GM19035 (cell line): Measurements from ENCODE around the gene CREB5.
A peak's percentile ranks its signal among the peaks of the same experiment; 100 is the strongest.
"Not testable (repeated sequence)": the region's sequence is repeated elsewhere in the genome, so short reads cannot be mapped to it uniquely, and the experiment has no call there.

Source experiments
- ATAC-seq: cut with Tn5 transposase; IDR thresholded peaks from one replicate; pipeline ENCODE4 v1.9.1; 2021; ENCODE audit not compliant: unreplicated experiment

The CREB5 gene, protein sequence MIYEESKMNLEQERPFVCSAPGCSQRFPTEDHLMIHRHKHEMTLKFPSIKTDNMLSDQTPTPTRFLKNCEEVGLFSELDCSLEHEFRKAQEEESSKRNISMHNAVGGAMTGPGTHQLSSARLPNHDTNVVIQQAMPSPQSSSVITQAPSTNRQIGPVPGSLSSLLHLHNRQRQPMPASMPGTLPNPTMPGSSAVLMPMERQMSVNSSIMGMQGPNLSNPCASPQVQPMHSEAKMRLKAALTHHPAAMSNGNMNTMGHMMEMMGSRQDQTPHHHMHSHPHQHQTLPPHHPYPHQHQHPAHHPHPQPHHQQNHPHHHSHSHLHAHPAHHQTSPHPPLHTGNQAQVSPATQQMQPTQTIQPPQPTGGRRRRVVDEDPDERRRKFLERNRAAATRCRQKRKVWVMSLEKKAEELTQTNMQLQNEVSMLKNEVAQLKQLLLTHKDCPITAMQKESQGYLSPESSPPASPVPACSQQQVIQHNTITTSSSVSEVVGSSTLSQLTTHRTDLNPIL

DNA sequence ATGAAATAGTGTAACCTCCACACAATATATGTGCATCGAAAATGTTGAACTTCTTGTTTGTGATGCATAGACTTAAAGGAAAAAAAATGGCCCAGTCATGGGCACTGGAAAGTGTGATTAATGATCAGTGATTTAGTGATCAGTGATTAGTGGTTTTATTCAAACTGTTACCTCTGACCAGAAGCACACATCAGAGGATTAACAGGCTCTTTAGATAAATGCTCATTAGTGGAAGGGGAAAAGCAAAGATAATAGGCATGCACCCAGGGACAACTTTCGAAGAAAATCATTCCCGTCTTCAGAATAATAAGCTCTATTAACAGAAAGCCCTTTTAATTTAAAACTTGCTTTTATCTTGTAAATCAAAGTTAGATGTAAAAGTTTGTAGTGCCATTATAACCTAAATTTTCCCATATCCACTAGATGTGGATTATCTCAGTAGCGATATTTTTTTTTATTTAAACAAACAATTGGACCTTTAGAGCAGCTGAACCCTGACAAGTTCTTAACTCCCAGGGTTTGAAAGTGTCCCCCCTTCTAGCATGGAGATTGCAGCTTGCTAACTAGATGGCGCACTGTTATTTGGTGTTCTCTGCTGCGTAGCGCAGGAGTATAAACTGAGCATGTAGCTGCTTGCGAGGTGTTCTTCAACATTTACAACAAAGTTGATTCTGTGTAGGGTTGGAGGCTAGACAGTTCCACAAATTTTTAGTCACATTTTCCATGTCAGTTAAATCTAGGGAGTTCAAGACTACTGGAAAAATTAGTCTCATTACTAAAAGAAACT lies at the start of gene CREB5:
TSS of gene CREB5 (plus strand) at position 643 of the 787 bp plus-strand sequence. CDS start 397 bp downstream, outside the sequence.
- no peak for ATAC-seq

DNA sequence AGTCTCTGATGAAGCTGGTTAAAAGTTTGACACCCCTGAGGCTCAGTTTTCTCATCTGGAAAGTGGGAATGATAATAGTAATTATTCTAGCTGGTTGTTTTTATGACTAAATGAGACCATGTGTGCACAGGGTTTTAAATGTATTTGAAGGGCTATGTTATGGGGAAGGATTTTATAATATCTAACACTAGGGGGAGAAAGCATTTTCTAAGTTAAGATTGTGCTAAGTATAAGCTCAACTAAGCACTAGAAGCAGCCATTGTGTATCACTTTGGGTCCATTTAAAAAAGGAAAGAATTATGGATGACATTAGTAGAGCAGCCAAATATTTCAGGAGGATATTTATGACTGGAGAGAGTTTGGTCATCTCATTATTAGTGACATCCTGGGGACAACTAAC lies 49.5 kb upstream of the CREB5 start:
- ATAC-seq = no peak

DNA sequence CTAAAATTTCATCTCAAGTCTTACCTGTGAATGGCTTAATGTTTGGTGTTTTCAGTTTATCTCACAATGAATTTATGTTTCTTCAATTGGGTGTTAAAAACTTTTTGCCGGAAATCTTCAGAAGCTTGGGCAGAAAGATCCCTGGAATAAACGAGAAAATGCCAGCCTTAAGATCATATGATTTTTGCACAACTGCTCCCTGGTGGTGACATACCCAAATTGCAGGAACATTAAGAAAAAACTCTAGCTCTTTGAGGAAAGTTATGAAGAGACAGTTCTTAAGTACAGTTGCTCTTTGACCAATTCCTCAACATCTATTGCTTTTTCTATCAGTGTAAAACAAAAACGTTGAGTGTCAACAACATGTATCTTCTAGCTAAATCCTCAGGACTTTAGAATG lies 48.2 kb upstream of the CREB5 start:
- no peak for ATAC-seq

DNA sequence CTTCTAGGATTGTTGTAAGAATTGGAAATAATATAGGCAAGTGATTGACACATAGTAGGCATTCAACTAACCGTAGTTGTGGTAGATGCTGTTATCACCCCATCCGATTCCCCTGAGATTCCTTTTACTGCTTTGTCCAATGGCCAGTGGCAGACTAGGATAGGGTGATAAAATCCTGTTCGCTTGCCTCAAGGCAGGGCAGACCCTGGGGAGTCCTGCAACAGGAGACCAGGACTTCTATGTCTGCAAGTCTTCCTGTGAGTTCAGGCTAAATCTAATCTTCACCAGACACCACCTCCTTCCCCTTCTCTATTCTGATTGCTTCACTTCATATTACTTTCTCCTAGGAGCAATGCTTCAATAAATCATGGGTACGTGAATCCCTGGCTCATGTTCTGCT lies 42.8 kb upstream of the CREB5 start:
- no peak for ATAC-seq

DNA sequence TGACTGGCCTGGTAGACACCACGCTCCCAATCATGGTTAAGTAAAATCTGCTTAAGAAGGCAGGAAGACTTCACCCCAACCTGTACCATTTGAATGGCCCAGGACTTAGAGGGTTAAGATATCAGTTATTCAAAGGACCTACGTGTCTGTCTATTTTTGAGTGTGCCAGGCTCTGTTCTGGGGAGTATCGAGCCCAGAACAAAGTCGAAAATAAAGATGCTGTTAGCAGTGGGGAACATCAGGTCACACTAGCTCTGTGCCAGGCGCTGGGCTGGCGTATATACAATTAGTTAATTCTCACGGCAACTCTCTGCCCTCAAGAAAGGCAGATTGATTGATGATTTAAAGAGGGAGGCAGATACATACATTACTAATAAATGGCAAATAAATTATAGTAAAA lies 40.5 kb upstream of the CREB5 start:
- ATAC-seq = no peak

DNA sequence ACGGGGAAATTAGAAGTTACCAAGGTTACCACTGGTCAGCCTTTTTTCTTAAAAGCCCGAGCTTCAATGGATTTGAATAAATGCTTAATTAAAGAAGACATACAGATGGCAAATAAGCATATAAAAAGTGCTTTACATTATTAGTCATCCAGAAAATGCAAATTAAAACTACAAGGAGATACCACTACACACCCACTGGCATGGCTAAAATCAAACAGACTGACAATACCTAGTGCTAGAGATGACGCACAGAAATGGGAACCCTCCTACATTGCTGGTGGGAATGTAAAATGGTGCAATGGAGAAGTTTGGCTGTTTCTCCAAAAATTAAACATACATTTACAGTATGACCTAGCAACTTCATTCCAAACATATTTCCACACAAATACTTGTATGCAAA lies 38.3 kb upstream of the CREB5 start:
- ATAC-seq = no peak

DNA sequence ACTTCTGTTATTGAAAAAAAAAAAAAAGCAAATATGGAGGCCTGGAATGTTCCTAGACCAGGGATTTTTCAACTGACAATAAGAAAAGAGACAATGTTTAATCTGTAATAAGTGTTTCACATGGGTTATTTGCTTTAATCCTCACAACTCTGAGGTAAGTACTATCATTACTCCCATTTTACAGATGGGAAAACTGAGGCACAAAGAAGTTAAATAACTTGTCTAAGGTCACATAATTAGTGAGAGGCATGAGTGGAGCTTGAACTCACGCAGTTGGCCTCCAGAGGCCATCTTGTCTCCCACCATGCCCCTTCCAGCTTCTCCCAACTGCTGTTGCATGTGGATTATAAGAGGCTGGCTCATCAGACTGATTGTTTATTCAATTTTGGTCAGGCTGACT lies 36.6 kb upstream of the CREB5 start:
- no peak for ATAC-seq

DNA sequence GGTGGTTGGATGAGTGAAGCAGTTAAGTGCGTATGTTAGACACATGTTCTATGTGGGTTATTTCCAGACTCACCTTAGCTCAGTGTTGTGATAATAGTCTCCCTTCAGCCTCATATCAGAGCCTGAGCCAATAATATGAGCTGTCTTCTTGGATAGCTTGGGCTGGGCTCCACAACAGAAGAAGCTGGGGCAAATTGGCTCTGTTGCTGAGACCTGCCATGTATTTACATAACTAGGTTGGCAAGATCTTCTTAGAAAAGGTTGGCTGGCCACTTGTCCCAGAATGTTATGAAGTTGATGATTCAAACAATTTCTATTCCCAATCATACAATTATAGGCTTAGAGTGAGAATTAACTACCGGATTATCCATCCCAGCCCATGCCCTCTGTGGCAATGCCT lies 35.7 kb upstream of the CREB5 start:
- ATAC-seq = no peak

DNA sequence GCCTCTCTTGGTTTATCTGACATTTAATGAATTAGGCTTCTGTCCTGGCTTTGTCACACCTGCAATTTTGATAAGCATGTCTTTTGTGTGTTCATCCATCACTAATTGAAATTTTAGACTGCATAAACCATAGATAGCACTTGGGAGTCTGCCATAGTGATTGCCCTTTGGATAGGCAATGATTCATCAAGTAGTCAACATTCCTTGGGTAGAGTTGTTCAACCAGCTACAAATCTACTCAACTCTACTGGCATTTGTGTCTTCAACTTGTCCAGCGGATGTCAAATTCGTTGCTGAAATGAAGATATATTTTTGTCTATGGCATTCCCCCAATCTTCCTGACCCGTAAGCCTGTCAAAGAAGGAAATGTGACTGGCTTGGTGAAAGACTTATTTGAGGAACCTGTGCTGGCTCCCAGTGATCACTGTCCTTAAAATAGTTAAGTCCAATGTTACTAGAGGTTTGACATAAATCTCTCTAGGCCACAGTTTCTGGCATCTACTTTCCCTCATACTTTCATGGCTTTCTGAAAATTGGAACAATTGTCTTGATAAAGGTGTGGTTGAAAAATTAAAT lies 33.7 kb upstream of the CREB5 start:
- ATAC-seq = no peak

DNA sequence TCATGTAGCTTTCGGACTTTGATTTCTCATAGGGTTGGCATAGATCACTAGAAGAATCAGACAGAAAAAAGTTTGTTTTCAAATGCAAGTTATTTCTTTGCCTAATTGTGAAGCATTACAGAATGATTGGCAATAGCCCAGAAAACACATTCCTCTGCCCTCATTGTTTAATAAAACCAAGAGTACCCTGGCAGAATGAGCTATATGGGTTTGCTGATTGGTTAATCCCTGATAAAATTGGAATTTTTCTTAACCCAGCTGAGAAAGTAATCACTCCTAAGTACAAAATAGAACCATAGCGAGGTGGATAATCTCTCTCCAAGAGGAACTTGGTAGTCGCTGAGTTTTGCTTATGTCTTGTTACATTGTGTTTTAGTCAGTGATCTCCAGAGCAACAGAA lies 30.9 kb upstream of the CREB5 start:
- no peak for ATAC-seq

DNA sequence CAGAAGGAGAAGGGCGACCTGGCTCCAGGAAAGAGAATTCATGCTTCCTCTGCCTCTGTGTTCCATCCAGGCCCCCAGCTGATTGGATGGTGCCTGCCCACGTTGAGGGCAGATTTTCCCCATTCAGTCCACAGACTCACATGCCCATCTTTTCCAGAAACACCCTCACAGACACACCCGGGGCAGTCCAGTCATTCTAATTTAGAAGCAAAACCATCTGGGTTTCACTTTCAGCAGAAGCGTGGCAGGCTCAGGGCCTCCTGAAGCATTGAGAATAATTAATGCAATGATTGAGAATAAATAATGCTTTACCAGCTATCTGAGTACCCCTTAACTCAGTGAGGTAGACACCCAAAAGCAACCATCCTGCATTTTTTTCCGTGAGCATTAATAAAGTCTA lies 30.2 kb upstream of the CREB5 start:
- no peak for ATAC-seq

DNA sequence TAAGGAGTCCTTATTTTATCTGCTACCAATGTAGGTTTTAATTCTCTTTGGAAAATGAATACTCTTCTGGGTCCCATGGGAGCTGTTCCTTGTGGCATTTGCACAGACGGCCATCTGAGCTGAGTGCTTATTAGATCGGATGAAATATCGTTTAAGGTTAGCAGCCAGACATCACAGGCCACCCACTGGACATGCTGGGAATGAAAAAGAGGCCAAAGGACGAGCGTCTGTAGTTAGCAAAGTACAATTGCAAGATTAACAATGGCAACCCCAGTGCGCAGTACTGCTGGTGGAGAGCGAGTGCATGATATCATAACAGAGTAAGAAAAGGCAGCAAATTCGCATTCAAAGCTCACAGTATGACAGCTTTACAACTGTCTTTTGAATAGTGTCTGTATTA lies 28.3 kb upstream of the CREB5 start:
- ATAC-seq = no peak

DNA sequence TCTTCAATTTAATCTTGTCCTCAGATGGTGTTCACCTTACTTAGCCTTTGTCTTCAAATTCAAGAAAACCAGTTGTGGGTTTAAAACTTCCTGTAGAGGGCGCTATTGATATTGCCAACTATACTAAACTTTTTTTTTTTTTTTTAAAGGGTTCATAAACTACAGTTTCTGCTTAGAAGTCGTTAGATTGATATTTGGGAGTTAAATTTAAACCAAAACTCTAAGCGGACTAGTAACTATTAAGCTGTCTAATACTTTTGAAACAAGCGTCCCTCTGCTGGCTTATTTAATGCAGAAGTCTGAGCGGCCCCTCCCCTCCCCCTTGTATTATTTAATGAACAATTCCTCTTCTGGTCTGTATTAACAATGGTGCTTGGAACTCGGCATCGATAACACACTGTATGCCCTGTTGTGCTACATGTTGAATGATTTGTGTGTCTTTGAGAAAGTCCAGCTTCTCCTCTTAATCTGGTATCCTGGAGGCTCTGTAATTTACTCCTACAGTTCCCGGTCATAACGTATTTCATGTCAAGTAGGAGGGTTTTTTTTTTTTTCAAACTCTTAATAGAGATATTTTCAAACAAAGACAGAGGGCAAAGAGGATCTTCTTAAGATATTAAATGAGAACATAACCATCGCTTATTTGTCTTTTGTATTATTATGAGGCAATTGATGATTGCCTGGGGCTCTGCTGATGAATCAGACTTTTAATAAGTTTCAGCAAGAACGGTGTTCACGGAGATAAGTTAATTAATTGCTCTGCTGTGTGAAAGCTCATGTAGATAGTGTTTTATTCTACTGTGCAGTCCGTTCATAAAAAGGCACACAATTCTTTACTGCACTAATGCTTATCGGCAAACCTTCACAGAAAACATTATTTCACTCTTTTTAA lies 22.6 kb upstream of the CREB5 start:
- peak; percentile 63 for ATAC-seq

DNA sequence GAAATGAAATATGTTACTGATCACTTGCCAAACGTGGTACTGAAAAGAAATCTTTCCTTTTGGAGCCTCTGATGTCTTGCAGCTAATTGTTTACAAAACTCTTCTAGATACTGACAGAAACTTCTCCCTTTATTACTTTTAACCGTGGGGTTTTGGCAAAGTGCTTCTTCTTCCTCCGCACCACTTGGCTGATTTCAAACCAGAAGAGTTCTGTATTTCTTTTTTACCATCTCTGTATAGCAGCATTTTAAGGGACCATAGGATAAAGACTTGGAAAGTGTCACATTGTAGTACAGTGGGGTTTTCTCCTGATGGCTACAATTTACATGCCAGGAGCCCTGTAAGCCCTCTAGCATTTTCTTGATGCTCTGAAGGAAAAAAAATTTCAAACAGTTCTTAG lies 21.9 kb upstream of the CREB5 start:
- ATAC-seq = no peak

DNA sequence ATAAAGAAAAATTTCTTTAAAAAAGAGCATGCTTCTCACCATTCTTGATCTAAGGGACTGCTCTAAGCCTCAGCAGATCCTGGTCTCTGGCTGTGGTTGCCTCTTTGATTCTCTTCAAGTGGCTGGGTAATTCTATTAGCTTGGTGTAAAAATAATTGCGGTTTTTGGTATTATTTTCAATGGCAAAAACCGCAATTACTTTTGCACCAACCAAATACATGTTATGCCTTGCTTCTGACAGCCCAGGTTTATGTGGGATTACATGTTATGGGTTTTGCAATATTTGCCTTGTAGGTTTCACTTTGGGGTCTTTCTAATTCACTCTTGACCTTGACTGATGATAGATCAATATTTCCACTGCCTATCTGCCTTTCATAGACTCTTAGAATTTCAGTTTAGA lies 20.0 kb upstream of the CREB5 start:
- ATAC-seq = no peak

DNA sequence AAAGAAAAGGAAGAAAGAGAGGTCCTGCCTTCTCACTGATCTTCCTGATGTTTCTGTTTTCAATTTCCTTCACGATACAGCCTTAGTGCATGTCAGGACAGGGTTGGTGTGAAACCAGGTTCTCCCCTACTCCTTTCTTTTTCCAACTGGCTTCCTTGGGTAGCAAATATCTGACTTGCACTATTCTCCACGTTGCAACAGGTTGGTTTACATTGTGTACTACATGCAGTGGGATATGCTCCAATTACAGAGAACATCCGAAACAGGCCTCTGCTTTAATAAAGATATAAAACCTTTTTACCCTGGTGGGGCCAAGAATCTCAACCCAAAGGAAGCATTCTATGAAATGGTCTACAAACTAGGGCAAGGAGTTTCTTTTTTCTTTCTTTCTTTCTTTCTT lies 16.9 kb upstream of the CREB5 start:
- no peak for ATAC-seq

DNA sequence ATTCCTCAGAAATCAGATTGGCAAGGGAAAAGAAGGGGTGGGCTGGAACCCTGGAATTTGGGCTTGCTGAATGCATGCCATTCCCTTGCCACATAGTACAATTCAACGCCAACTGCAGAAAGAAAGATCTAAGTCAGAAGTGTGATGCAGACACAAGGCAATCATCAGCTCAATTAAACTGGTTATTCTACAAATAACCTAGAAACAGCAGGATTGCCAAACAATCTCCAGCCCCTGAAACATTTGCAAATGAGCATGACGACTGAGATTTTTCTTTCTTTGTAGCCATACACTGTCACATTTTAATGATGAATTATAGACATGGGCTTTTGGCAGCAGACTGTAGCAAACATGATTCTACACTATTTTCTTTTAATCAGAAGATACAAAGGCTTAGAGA lies 16.5 kb upstream of the CREB5 start:
- no peak for ATAC-seq

DNA sequence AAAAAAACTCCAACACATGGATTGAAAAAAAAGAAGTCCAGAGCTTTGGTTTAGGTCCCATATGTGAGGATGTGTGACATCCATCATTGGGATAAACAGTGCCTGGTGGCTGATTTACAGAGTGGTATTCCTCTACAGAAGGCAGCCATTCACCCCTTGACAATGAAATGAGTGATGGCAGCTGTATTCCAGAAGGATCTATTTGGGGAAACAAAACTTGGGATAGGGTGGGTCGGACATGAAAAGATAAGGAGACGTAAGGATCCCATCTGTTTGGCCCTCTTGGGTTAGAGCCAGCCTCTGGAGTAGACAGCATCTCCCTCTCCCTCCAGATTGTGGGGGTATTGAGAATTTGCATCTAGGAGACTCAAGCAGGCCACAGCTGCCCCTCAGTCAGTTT lies 15.2 kb upstream of the CREB5 start:
- no peak for ATAC-seq

DNA sequence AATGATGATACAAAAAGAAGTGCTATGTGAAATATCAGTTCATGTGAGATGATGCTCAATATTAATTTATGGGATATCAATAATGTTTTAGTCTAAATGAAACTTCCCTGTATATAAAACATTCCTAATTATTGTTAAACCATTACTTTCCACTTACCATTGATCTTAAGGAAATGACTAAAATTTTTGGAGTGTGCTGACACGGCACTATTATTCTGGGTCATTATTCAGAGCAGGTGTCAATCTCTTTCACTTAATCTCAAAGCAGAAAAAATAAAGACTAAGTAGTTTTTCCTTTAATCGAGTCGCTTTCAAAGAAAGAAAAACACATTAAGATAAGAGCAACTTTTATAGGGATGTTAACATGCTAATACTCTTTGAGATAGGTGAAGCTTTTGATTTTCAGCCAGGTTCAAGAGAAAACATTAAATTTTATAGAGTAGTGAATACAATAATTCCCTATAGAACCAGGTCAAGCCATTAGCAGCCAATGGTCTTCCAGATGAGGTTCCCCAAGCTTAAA lies 11.4 kb upstream of the CREB5 start:
- no peak for ATAC-seq

DNA sequence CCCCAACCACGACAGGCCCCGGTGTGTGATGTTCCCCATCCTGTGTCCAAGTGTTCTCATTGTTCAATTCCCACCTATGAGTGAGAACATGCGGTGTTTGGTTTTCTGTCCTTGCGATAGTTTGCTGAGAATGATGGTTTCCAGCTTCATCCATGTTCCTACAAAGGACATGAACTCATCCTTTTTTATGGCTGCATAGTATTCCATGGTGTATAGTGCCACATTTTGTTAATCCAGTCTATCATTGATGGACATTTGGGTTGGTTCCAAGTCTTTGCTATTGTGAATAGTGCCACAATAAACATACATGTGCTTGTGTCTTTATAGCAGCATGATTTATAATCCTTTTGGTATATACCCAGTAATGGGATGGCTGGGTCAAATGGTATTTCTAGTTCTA lies 10.8 kb upstream of the CREB5 start:
- ATAC-seq = not testable (repeated sequence)

DNA sequence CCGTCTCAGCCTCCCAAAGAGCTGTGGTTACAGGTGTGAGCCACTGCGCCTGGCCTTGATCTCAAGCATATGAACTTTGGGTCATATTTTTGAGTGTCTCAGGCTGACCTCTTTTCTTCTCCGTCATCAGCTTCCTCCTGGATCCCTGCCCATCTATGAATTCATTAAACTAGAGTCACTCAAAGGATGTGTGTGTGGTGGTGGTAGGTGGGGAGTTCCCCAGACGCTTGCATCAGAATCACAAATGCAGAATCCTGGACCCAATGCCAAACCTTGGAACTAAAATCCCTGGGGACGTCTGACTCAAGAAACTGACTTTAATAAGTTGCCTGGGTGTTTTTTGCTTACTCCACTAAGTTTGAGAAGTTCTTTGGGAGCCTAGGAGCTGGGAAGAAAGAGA lies 6.7 kb upstream of the CREB5 start:
- no peak for ATAC-seq
